HG02870 (cell line): ENCODE measurements around the gene RPN2.

Experiments
- ATAC-seq: cut with Tn5 transposase; IDR thresholded peaks from one replicate; pipeline ENCODE4 v1.9.1; 2021; ENCODE audit warnings: mild to moderate bottlenecking, moderate library complexity; ENCODE audit not compliant: unreplicated experiment

The RPN2 gene

DNA sequence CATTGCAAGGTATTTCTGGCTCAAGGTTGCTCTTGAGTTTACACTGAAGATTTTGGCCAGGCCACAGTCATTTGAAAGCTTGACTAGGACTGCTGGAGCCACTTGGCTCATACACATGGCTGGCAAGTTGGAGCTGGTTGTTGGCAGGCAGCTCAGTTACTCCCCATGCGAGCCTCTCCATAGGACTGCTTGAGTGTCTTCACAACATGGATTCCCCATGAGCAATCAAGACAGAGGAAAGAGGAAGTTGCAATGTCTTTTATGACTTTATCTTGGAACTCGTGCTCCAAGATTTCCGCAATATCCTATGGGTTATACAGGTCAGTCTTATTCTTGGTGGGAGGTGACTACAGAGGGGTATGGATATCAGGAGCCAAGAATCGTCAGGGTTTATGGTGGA, 109.0 kb downstream of the RPN2 start:
- no peak for ATAC-seq

DNA sequence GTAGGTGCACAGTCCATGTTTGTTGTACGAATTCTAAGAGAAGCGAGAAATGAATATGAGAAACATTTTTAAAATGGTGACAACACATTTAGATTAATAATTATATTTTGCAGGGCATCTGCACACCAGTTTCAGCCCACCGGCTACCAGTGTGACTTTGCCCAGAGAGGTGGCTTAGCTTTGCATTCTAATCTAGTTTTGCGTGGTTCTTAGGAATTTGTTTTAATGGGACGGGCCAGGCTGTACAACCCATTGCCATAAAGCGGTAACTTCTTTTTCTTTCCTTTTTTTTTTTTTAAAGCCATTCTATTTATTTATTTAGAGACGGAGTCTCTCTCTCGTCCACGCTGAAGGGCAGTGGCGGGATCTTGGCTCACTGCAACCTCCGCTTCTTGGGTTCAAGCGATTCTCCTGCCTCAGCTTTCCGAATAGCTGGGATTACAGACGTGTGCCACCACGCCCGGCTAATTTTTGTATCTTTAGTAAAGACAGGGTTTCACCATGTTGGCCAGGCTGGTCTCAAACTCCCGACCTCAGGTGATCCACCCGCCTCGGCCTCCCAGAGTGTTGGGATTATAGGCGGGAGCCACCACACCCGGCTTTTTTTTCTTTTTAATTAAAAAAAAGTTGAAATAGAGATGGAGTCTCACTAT, 111.2 kb downstream of the RPN2 start:
- ATAC-seq = no peak
